Hepatocyte (in vitro differentiated cells): Measurements from ENCODE around the gene CDHR3. TPM values are rescaled to one million over a fixed set of nuclear protein-coding genes. Genes with fewer than 3 reads are reported as not detected.

Source experiments
- DNase-seq: peaks from one replicate; pipeline ENCODE4 v3.0.0-alpha.2; 2016; ENCODE audit warnings: low spot score
- H2AFZ ChIP-seq: fragments of 200-600 bp; sonication (generic); 2 replicates; pipeline ENCODE4 v1.6.0; 2016; ENCODE audit warnings: antibody characterized with exemption, mild to moderate bottlenecking
- H3K27ac ChIP-seq: fragments of 200-600 bp; sonication (generic); 2 replicates; pipeline ENCODE4 v1.5.1; 2016; ENCODE audit warnings: mild to moderate bottlenecking
- H3K27me3 ChIP-seq: fragments of 200-600 bp; sonication (generic); 2 replicates; pipeline ENCODE4 v1.6.1; 2016
- H3K36me3 ChIP-seq: fragments of 200-600 bp; sonication (generic); replicated peaks from 2 replicates; pipeline ENCODE4 v1.5.1; 2016; ENCODE audit warnings: low read depth; ENCODE audit not compliant: insufficient read depth
- H3K4me1 ChIP-seq: fragments of 200-600 bp; sonication (generic); 2 replicates; pipeline ENCODE4 v1.5.1; 2016; ENCODE audit warnings: mild to moderate bottlenecking, moderate library complexity; ENCODE audit not compliant: insufficient read depth
- H3K4me2 ChIP-seq: fragments of 200-600 bp; sonication (generic); 2 replicates; pipeline ENCODE4 v1.6.0; 2016
- H3K4me3 ChIP-seq: fragments of 200-600 bp; sonication (generic); 2 replicates; pipeline ENCODE4 v1.5.1; 2016; ENCODE audit warnings: mild to moderate bottlenecking
- H3K79me2 ChIP-seq: fragments of 200-600 bp; sonication (generic); 2 replicates; pipeline ENCODE4 v1.6.0; 2017; ENCODE audit warnings: mild to moderate bottlenecking
- H3K9me2 ChIP-seq: fragments of 200-600 bp; sonication (generic); replicated peaks from 2 replicates; pipeline ENCODE4 v1.6.0; 2017; ENCODE audit warnings: mild to moderate bottlenecking; ENCODE audit not compliant: insufficient read depth
- H3K9me3 ChIP-seq: fragments of 200-600 bp; sonication (generic); 2 replicates; pipeline ENCODE4 v1.5.1; 2016; ENCODE audit warnings: low read depth, mild to moderate bottlenecking
- H4K20me1 ChIP-seq: fragments of 200-600 bp; sonication (generic); 2 replicates; pipeline ENCODE4 v1.6.0; 2016; ENCODE audit warnings: mild to moderate bottlenecking; ENCODE audit not compliant: insufficient read depth, poor library complexity, severe bottlenecking
- EZH2 ChIP-seq: fragments of 200-600 bp; sonication (generic); IDR thresholded peaks from 2 replicates; pipeline ENCODE4 v1.6.1; 2016; ENCODE audit warnings: antibody characterized with exemption, mild to moderate bottlenecking, borderline replicate concordance
- EZH2phosphoT487 ChIP-seq: fragments of 200-600 bp; sonication (generic); IDR thresholded peaks from one replicate; pipeline ENCODE4 v1.6.1; 2018; ENCODE audit warnings: antibody characterized with exemption, mild to moderate bottlenecking, low read depth, moderate library complexity; ENCODE audit not compliant: unreplicated experiment, severe bottlenecking
- WGBS: methylation state at CpG from one replicate; pipeline ENCODE4 v1.1.6; 2016; ENCODE audit warnings: low lambda C conversion rate; ENCODE audit errors: missing lambda C conversion rate; 5-methylcytosine and 5-hydroxymethylcytosine counted together
- polyA plus RNA-seq: library from polyadenylated mRNA; unstranded; fragments of >200 nt; fragmentation: Nextera tagmentation; extraction: Ambion mirVana; gene quantifications from 2 replicates; pipeline ENCODE4 v1.2.1, GENCODE V29; 2016
- total RNA-seq: library from RNA; depleted of rRNA; stranded (reverse); fragments of >200 nt; gene quantifications from 2 replicates; pipeline ENCODE4 v1.2.3, GENCODE V29; 2014
- TF ChIP-seq, protein P1 (sequence below): fragments of 200-600 bp; sonication (generic); IDR thresholded peaks from 2 replicates; pipeline ENCODE4 v1.5.1; 2016; ENCODE audit warnings: antibody characterized with exemption, mild to moderate bottlenecking; ENCODE audit not compliant: poor library complexity

Gene CDHR3
- total and polyA plus RNA-seq, 2 experiments from 2014 or later: 3.3 to 6.9 TPM

DNA sequence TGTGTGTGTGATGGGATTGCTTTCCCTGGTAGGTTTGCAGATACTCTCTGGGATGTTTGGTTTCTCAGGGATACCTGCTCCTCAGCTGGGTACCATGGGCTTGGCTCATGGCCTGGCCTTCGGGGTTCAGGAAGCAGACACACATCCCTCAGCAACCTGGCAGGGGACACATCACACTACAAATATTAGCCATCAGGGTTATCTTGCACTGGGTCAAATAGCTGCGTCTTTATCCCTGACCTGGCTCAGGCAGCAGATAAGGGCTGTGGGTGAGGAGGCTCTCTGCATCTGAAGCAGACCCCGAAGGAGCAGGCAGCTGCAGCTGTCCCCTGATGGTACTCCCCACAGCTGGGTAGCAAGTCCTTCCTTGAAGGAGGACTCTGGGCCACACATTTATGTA lies 25.7 kb upstream of the CDHR3 start:
- Histone ChIP-seq H2AFZ (no peak overlapping the region), H3K4me3 (no peak overlapping the region), H3K27me3 (no peaks in the 10 kb centered on the region), H3K79me2 (no peaks in the 10 kb centered on the region), H3K36me3 (no peaks in the 10 kb centered on the region), H3K4me1 (peaks cover 3% of the 10 kb centered on the region), H3K4me2 (no peak overlapping the region), H3K9me3 (no peaks in the 10 kb centered on the region), H3K9me2 (no peaks in the 10 kb centered on the region), H4K20me1 (no peaks in the 10 kb centered on the region), H3K27ac (no peak overlapping the region)
- WGBS: 48% methylated on average over 3 of the region's 3 CpGs
- DNase-seq: no peak
- no peak for TF ChIP-seq EZH2phosphoT487
- no peak for TF ChIP-seq EZH2
- TF ChIP-seq, protein P1, sequence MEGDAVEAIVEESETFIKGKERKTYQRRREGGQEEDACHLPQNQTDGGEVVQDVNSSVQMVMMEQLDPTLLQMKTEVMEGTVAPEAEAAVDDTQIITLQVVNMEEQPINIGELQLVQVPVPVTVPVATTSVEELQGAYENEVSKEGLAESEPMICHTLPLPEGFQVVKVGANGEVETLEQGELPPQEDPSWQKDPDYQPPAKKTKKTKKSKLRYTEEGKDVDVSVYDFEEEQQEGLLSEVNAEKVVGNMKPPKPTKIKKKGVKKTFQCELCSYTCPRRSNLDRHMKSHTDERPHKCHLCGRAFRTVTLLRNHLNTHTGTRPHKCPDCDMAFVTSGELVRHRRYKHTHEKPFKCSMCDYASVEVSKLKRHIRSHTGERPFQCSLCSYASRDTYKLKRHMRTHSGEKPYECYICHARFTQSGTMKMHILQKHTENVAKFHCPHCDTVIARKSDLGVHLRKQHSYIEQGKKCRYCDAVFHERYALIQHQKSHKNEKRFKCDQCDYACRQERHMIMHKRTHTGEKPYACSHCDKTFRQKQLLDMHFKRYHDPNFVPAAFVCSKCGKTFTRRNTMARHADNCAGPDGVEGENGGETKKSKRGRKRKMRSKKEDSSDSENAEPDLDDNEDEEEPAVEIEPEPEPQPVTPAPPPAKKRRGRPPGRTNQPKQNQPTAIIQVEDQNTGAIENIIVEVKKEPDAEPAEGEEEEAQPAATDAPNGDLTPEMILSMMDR: no peak

DNA sequence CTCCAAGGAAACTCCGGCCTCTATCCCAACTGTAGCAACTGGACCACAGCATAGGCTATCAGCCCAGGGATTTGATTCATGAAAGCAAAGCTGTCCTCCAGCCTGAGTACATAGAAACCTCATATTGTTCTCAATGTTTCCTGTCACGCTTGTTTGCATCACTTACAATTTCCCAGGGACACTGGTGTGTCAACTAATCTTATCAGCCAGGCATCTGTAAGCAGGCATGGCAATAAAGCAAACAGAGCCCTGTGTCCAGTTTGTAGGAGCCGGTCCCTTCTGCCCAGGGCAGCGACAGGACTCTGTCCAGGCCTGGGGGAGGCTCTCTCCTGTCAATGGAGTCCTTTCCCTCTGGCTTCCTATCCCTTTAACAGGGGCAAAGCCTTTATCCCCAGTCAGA lies 23.0 kb upstream of the CDHR3 start:
- TF ChIP-seq EZH2 (no peak), EZH2phosphoT487 (no peak)
- TF ChIP-seq, protein P1: no peak
- Histone ChIP-seq H3K4me1 (no peaks in the 10 kb centered on the region), H3K4me2 (no peak overlapping the region), H3K27ac (peak overlapping the region; percentile 9), H3K36me3 (no peaks in the 10 kb centered on the region), H3K27me3 (no peaks in the 10 kb centered on the region), H3K79me2 (no peaks in the 10 kb centered on the region), H3K4me3 (no peak overlapping the region), H3K9me2 (no peaks in the 10 kb centered on the region), H4K20me1 (no peaks in the 10 kb centered on the region), H2AFZ (no peak overlapping the region), H3K9me3 (no peaks in the 10 kb centered on the region)
- DNase-seq: peak; percentile 32
- 38% methylated on average over 4 of the region's 4 CpGs for WGBS

DNA sequence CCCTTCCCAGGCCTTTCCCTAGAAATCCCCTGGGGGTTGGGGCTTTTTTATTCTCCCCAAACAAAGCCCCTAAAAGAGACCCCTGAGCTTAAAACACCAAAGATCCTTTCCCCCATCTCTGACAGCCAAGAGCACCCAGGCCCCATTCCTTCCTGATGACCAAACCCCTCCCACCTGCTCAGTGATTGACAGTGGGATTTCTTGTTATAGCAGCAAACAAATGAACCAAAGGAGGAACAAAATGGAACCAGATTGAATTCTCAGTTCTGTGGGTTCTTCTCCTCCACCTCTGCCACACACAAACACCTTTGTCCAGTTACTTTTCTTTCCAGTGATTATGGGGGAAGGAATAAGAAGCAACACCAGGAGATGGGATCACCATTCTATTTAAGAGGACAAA lies 21.5 kb upstream of the CDHR3 start:
- Histone ChIP-seq H3K4me2 (no peak overlapping the region), H3K27ac (no peak overlapping the region), H4K20me1 (no peaks in the 10 kb centered on the region), H3K4me1 (no peaks in the 10 kb centered on the region), H3K9me2 (no peaks in the 10 kb centered on the region), H3K27me3 (no peaks in the 10 kb centered on the region), H2AFZ (no peak overlapping the region), H3K36me3 (no peaks in the 10 kb centered on the region), H3K9me3 (no peaks in the 10 kb centered on the region), H3K79me2 (no peaks in the 10 kb centered on the region), H3K4me3 (no peak overlapping the region)
- no peak for DNase-seq
- TF ChIP-seq, protein P1: no peak
- TF ChIP-seq EZH2: no peak
- no peak for TF ChIP-seq EZH2phosphoT487

DNA sequence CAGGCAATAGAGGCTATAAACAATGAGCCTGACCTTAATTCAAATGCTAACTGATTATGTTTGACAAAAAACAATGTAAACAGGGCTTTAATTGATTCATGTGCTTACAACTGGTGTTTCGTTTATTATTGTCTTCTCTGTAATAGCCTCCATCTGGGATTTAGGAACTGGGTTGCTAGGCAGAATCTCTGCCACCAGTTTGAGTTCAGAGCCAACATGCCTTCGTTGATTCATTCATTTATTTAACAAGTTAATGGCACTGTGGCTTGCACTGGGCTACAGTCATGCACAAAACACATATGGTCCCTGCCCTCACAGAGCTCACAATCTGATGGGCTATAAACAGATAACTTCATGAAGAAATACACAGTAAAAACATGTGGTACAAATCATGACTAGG lies 19.6 kb upstream of the CDHR3 start:
- Histone ChIP-seq H2AFZ (no peak overlapping the region), H3K4me2 (no peak overlapping the region)
- WGBS: 68% methylated on average over 2 of the region's 2 CpGs

More for the DNA sequence above, 19.6 kb upstream of the CDHR3 start:
- TF ChIP-seq, protein P1: no peak
- Histone ChIP-seq H3K79me2 (no peaks in the 10 kb centered on the region), H3K27ac (no peak overlapping the region), H3K4me3 (no peak overlapping the region), H3K9me3 (no peaks in the 10 kb centered on the region), H3K27me3 (no peaks in the 10 kb centered on the region), H4K20me1 (no peaks in the 10 kb centered on the region), H3K4me1 (no peaks in the 10 kb centered on the region), H3K9me2 (no peaks in the 10 kb centered on the region), H3K36me3 (no peaks in the 10 kb centered on the region)
- DNase-seq: no peak
